SH-SY5Y (cell line): ENCODE measurements around the gene FBN1.

ENCODE experiments used
- GATA2 ChIP-seq: IDR thresholded peaks from 2 replicates; pipeline ENCODE4 v1.6.1; 2011; ENCODE audit warnings: mild to moderate bottlenecking, low read depth, low read length
- GATA3 ChIP-seq: IDR thresholded peaks from 2 replicates; pipeline ENCODE4 v1.6.1; 2011; ENCODE audit warnings: low read depth, mild to moderate bottlenecking, low read length, moderate library complexity

The FBN1 gene

GRCh38 chr15:48479751-48480150 is 165.8 kb downstream of the FBN1 start:
- no peak for TF ChIP-seq GATA3
- no peak for TF ChIP-seq GATA2

- TF ChIP-seq GATA2, result no peak
- no peak for TF ChIP-seq GATA3
These were observed 166.9 kb downstream of the FBN1 start for GRCh38 chr15:48478581-48478980.

- TF ChIP-seq GATA3 (no peak), GATA2 (no peak)
These were observed 167.6 kb downstream of the FBN1 start for GRCh38 chr15:48477795-48478360.

GRCh38 chr15:48475600-48476395 is 169.7 kb downstream of the FBN1 start:
- no peak for TF ChIP-seq GATA2
- no peak for TF ChIP-seq GATA3

GRCh38 chr15:48473667-48474066 is 171.8 kb downstream of the FBN1 start:
- no peak for TF ChIP-seq GATA3
- TF ChIP-seq GATA2, result no peak

GRCh38 chr15:48472756-48473155 is 172.8 kb downstream of the FBN1 start:
- TF ChIP-seq GATA2 (no peak), GATA3 (no peak)

- TF ChIP-seq GATA3 (no peak), GATA2 (no peak)
These were observed 174.4 kb downstream of the FBN1 start for GRCh38 chr15:48471073-48471472.

- TF ChIP-seq GATA2, result no peak
- no peak for TF ChIP-seq GATA3
These were observed 175.4 kb downstream of the FBN1 start for GRCh38 chr15:48470096-48470495.

GRCh38 chr15:48469681-48470080 is 175.8 kb downstream of the FBN1 start:
- TF ChIP-seq GATA2, result no peak
- TF ChIP-seq GATA3, result no peak

- no peak for TF ChIP-seq GATA3
- TF ChIP-seq GATA2, result no peak
These were observed 176.2 kb downstream of the FBN1 start for GRCh38 chr15:48469271-48469670.

GRCh38 chr15:48467801-48468200 is 177.7 kb downstream of the FBN1 start:
- TF ChIP-seq GATA2 (no peak), GATA3 (no peak)

GRCh38 chr15:48466820-48467219 is 178.7 kb downstream of the FBN1 start:
- no peak for TF ChIP-seq GATA2
- TF ChIP-seq GATA3, result no peak

- TF ChIP-seq GATA2 (no peak), GATA3 (no peak)
These were observed 179.4 kb downstream of the FBN1 start for GRCh38 chr15:48466079-48466478.

- TF ChIP-seq GATA2 (no peak), GATA3 (no peak)
These were observed 180.1 kb downstream of the FBN1 start for GRCh38 chr15:48465410-48465809.

- TF ChIP-seq GATA3 (no peak), GATA2 (no peak)
These were observed 182.1 kb downstream of the FBN1 start for GRCh38 chr15:48463366-48463880.

GRCh38 chr15:48462688-48463087 is 182.8 kb downstream of the FBN1 start:
- TF ChIP-seq GATA2 (no peak), GATA3 (no peak)

- TF ChIP-seq GATA3 (no peak), GATA2 (no peak)
These were observed 185.7 kb downstream of the FBN1 start for GRCh38 chr15:48459571-48460442.
